ENCODE measurements around the gene SPI1. TPM values are rescaled to one million over a fixed set of nuclear protein-coding genes. Genes with fewer than 3 reads are reported as not detected.

SPI1 gene
- 1 to 10 TPM; 2.9 to 3.5 TPM for total RNA-seq

DNA sequence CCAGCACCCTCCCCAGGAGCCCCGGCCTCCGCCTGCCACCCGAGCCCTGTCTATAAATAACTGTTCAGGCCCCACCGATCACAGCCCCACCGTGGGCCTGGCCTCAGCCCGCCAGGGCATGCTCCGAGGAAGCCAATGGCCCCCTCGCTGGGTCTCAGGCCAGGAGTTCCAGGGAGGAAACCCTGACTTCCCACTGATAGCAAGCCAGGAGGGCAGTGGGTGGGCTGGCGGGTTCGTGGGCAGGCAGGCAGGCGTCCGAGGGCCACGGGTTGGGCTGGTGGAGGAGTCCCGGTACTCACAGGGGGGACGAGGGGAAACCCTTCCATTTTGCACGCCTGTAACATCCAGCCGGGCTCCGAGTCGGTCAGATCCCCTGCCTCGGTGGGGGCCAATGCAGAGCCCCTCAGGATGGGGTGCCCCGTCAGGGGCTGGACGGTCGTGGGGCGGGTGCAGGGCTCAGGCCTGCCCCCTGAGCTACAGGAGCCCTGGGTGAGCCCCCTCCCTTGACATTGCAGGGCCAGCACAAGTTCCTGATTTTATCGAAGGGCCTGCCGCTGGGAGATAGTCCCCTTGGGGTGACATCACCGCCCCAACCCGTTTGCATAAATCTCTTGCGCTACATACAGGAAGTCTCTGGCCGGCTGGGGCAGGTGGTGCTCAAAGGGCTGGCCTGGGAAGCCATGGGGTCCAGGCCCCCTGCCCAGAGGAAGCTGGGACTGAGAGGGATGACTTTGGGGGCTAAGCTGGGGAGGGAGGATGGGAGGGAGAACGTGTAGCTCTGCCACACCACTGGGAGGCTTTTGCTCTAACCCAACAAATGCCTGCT lies at the start of gene SPI1:
Gene SPI1, minus strand, starts transcription at position 538 of the 826 bp plus-strand sequence. Its CDS starts 194 bp downstream, at position 344.
- POLR2A ChIA-PET = interaction anchor here (1.7 kb wide), 1 partner anchor 13 kb away, joined by 4 read pairs; no protein-coding TSS in a partner anchor
- Mint-ChIP-seq H3K4me3 (no peak within 1 kb of the TSS), H3K27ac (peak within 1 kb of the TSS; percentile 38), H3K4me1 (peaks cover 2% of the 10 kb centered on the region), H3K9me3 (no peaks in the 10 kb centered on the region), H3K27me3 (peaks cover 6% of the 10 kb centered on the region), H3K36me3 (no peaks in the 10 kb centered on the region)
- no peak for DNase-seq
- peak; percentile 44 for ATAC-seq (ENCODE audit: low read depth)

- Mint-ChIP-seq H3K27me3 (no peaks in the 10 kb centered on the region), H3K27ac (peak within 1 kb of the TSS; percentile 99), H3K36me3 (peaks cover 16% of the 10 kb centered on the region), H3K9me3 (no peaks in the 10 kb centered on the region), H3K4me3 (peak within 1 kb of the TSS; percentile 100), H3K4me1 (peaks cover 18% of the 10 kb centered on the region)
- DNase-seq (peak; percentile 99), ATAC-seq (ENCODE audit: low read depth) (peak; percentile 94)
- POLR2A ChIA-PET = interaction anchor here (0.7 to 3.9 kb wide), 11 partner anchors 9 to 211 kb away, joined by 3 to 22 read pairs (median 4); partner anchors contain the start of genes ACP2 and DDB2
These were observed 48.0 kb upstream of the SPI1 start, which contains the start of gene PSMC3 for GRCh38 chr11:47426062-47426956. PSMC3 (minus strand) TSS chr11:47426439; CDS start chr11:47426279, 160 bp downstream.

- peaks cover 18% of the 10 kb centered on the region for H3K4me1 Mint-ChIP-seq
- DNase-seq = no peak
- no peaks in the 10 kb centered on the region for H3K9me3 Mint-ChIP-seq
- POLR2A ChIA-PET = interaction anchor here (0.7 to 3.9 kb wide), 8 partner anchors 8 to 210 kb away, joined by 3 to 22 read pairs (median 4); partner anchors contain the start of gene DDB2
- H3K4me3 Mint-ChIP-seq = peak overlapping the region; percentile 100
- ATAC-seq (ENCODE audit: low read depth) = no peak
- peak overlapping the region; percentile 99 for H3K27ac Mint-ChIP-seq
- H3K27me3 Mint-ChIP-seq = no peaks in the 10 kb centered on the region
- H3K36me3 Mint-ChIP-seq = peaks cover 16% of the 10 kb centered on the region
These were observed 47.3 kb upstream of the SPI1 start for GRCh38 chr11:47425611-47426010.

- DNase-seq = no peak
- Mint-ChIP-seq H3K4me3 (no peak overlapping the region), H3K27me3 (no peaks in the 10 kb centered on the region), H3K27ac (no peak overlapping the region), H3K36me3 (peaks cover 27% of the 10 kb centered on the region), H3K4me1 (peaks cover 5% of the 10 kb centered on the region), H3K9me3 (no peaks in the 10 kb centered on the region)
- POLR2A ChIA-PET = interaction anchor here (0.7 kb wide), 1 partner anchor 361 kb away, joined by 3 read pairs; no protein-coding TSS in a partner anchor
- ATAC-seq (ENCODE audit: low read depth) = no peak
These were observed 40.3 kb upstream of the SPI1 start for GRCh38 chr11:47418454-47419259.

DNA sequence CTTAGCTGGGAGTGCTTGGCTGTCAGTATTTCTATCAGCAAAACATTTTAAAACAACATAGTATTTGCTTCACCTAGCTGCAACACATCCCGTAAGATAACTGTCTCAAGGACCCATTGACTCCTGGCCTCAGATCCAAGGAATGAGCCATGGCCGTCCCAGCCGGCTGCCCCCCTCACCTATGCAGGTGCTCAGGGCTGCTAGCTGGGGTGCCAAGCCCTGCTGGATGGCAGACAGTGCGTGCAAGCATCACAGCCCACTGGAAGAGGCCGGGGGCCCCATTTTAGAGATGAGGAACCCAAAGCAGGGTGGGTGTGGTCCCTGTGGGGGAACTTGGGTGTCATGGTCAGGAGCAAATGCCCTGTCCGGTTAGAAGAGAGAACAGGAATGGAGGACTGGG lies 39.4 kb upstream of the SPI1 start:
- Mint-ChIP-seq H3K4me1 (peaks cover 5% of the 10 kb centered on the region), H3K9me3 (no peaks in the 10 kb centered on the region), H3K27ac (peak overlapping the region; percentile 42), H3K27me3 (no peaks in the 10 kb centered on the region), H3K4me3 (no peak overlapping the region), H3K36me3 (peaks cover 23% of the 10 kb centered on the region)
- POLR2A ChIA-PET = interaction anchor here (1.4 to 1.8 kb wide), 2 partner anchors 8 to 9 kb away, joined by 3 to 5 read pairs; partner anchors contain the start of genes PSMC3 and SLC39A13
- DNase-seq = no peak
- ATAC-seq (ENCODE audit: low read depth) = no peak

- POLR2A ChIA-PET = interaction anchor here (0.8 kb wide), 1 partner anchor 10 kb away, joined by 4 read pairs; the partner anchor contains the start of gene PSMC3
- H3K4me3 Mint-ChIP-seq = no peak overlapping the region
- no peaks in the 10 kb centered on the region for H3K9me3 Mint-ChIP-seq
- DNase-seq = no peak
- peaks cover 23% of the 10 kb centered on the region for H3K36me3 Mint-ChIP-seq
- no peak for ATAC-seq (ENCODE audit: low read depth)
- no peaks in the 10 kb centered on the region for H3K27me3 Mint-ChIP-seq
- H3K4me1 Mint-ChIP-seq = peaks cover 5% of the 10 kb centered on the region
- no peak overlapping the region for H3K27ac Mint-ChIP-seq
These were observed 37.7 kb upstream of the SPI1 start for GRCh38 chr11:47415949-47416472.

- H3K36me3 Mint-ChIP-seq = peaks cover 23% of the 10 kb centered on the region
- no peaks in the 10 kb centered on the region for H3K9me3 Mint-ChIP-seq
- H3K27me3 Mint-ChIP-seq = no peaks in the 10 kb centered on the region
- no peak for ATAC-seq (ENCODE audit: low read depth)
- POLR2A ChIA-PET = interaction anchor here (0.6 to 0.8 kb wide), 2 partner anchors 11 to 39 kb away, joined by 4 read pairs; partner anchors contain the start of gene PSMC3
- H3K4me3 Mint-ChIP-seq = no peak overlapping the region
- no peak for DNase-seq
- peaks cover 5% of the 10 kb centered on the region for H3K4me1 Mint-ChIP-seq
- no peak overlapping the region for H3K27ac Mint-ChIP-seq
These were observed 36.9 kb upstream of the SPI1 start for GRCh38 chr11:47415091-47415854.

DNA sequence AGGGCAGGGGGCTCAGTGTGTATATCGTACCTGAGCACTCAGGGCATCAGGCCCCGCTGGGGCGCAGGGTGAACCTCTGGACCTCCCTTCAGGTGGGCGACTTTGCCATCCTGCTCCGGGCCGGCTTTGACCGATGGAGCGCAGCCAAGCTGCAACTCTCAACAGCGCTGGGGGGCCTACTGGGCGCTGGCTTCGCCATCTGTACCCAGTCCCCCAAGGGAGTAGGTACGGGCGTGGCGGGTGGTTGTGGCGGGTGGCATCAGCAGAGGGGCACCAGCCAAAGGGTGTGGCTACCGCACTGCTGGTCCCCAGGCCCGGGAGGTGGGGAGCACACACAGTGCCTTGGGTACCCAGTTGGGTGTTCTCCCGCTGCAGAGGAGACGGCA lies 36.3 kb upstream of the SPI1 start:
- POLR2A ChIA-PET = interaction anchor here (0.6 kb wide), 1 partner anchor 40 kb away, joined by 4 read pairs; no protein-coding TSS in a partner anchor
- no peaks in the 10 kb centered on the region for H3K27me3 Mint-ChIP-seq
- no peak overlapping the region for H3K4me3 Mint-ChIP-seq
- no peaks in the 10 kb centered on the region for H3K9me3 Mint-ChIP-seq
- DNase-seq (no peak), ATAC-seq (ENCODE audit: low read depth) (no peak)
- H3K4me1 Mint-ChIP-seq = peaks cover 5% of the 10 kb centered on the region
- peaks cover 19% of the 10 kb centered on the region for H3K36me3 Mint-ChIP-seq
- H3K27ac Mint-ChIP-seq = no peak overlapping the region

DNA sequence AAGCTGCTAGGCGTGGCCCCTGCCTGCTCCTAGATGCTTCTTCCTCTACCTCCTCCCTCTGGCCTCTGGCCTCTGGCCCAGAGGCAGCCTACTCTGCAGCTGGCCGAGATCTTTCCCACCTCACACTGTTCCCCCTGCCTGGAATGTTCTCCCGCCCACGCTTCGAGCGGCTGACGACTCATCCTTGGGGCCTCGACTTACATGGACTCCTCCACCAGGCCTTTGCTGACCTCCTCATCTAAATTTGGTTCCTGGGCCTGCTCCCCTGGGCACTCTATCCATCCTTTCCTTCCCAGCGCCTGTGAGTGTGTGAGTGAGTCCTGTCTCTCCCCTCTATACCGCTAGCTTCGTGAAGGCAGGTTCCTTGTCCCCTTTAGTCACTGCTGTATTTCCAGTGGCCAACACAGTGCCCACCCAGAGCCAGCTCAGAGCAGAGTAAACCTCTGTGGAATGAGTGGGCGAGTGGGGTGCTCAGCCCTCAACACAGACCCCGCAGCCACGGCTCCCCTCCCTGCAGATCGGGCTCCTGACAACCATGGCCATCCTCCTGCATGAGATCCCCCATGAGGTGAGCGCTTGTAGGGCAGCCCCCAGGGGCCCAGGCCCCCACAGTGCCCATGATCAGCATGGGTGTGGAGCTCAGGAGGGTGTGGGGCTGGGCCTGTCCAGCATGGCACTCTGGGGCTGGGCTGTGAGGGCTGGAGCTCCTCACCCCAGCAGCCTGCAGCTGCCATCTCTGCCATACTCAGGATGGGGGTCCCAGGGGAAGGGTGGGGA lies 35.7 kb upstream of the SPI1 start:
- Mint-ChIP-seq H3K27ac (peak overlapping the region; percentile 25), H3K36me3 (peaks cover 18% of the 10 kb centered on the region), H3K9me3 (no peaks in the 10 kb centered on the region), H3K4me1 (peaks cover 5% of the 10 kb centered on the region), H3K4me3 (no peak overlapping the region), H3K27me3 (no peaks in the 10 kb centered on the region)
- ATAC-seq (ENCODE audit: low read depth) (no peak), DNase-seq (no peak)
- POLR2A ChIA-PET = interaction anchor here (0.6 kb wide), 1 partner anchor 40 kb away, joined by 4 read pairs; no protein-coding TSS in a partner anchor

- no peak for ATAC-seq (ENCODE audit: low read depth)
- H3K9me3 Mint-ChIP-seq = no peaks in the 10 kb centered on the region
- no peak overlapping the region for H3K27ac Mint-ChIP-seq
- POLR2A ChIA-PET = interaction anchor here (0.7 kb wide), 1 partner anchor 924 kb away, joined by 3 read pairs; no protein-coding TSS in a partner anchor
- H3K4me1 Mint-ChIP-seq = peaks cover 5% of the 10 kb centered on the region
- peaks cover 14% of the 10 kb centered on the region for H3K36me3 Mint-ChIP-seq
- H3K27me3 Mint-ChIP-seq = no peaks in the 10 kb centered on the region
- DNase-seq = no peak
- H3K4me3 Mint-ChIP-seq = no peak overlapping the region
These were observed 35.0 kb upstream of the SPI1 start for GRCh38 chr11:47413351-47413750.

All from activated naive CD8-positive, alpha-beta T cell treated with anti-CD3 and anti-CD28 coated beads, Interleukin-2, amount 10 ng/mL, durations not matched to agents 7 days and 5 days (primary cell).